Colonic mucosa (tissue), 4 donors: ENCODE results near the gene NECTIN2. TPM values are rescaled to one million over a fixed set of nuclear protein-coding genes. Genes with fewer than 3 reads are reported as not detected.

Experiments
- DNase-seq: peaks from one replicate; pipeline ENCODE4 v3.0.0-alpha.2; 2020
- H3K27ac ChIP-seq: fragments of 200-600 bp; one replicate; pipeline ENCODE4 v1.8.0; 2021
- H3K27me3 ChIP-seq: fragments of 200-600 bp; one replicate; pipeline ENCODE4 v1.8.0; 2021
- H3K36me3 ChIP-seq: fragments of 200-600 bp; one replicate; pipeline ENCODE4 v1.8.0; 2021
- H3K4me1 ChIP-seq: fragments of 200-600 bp; one replicate; pipeline ENCODE4 v1.8.0; 2021; ENCODE audit warnings: mild to moderate bottlenecking
- H3K4me3 ChIP-seq: fragments of 200-600 bp; one replicate; pipeline ENCODE4 v1.8.0; 2021
- H3K9ac ChIP-seq, 2 donors: one replicate each; pipeline ENCODE4 v1.7.0; 2013; ENCODE audit warnings: control low read depth in 2 of 2, low read depth in 2 of 2, low read length in 2 of 2
- H3K9me3 ChIP-seq: fragments of 200-600 bp; one replicate; pipeline ENCODE4 v1.8.0; 2021
- CTCF ChIP-seq: fragments of 200-600 bp; IDR thresholded peaks from one replicate; pipeline ENCODE4 v1.8.0; 2022; ENCODE audit warnings: antibody characterized with exemption, mild to moderate bottlenecking
- intact Hi-C: fragments of 100-400 bp; cut with DNase I; formaldehyde crosslinking; loops from one replicate; pipeline ENCODE4 v1.14.1; 2022
- total RNA-seq, 2 donors: library from RNA; stranded (reverse); fragmentation: NEBNext Ultra II Directional in 1 of 2; extraction: Animal tissue kit (Norgen Biotek cat#: 25700) in 1 of 2; gene quantifications; one replicate each; pipeline ENCODE4 v1.2.1, GENCODE V29; 2021
- donor health status: healthy.
- donor health status: DM: no; HTN: no; CAD: no.
- donor health status: DM: no; HTN: no; CAD: no.

The NECTIN2 gene
- total RNA-seq, 2 donors from 2014 or later: 115 to 121 TPM

- H3K27ac ChIP-seq: no peak overlapping the region
- no peaks in the 10 kb centered on the region for H3K9me3 ChIP-seq
- no peak for DNase-seq
- no peak overlapping the region for H3K9ac ChIP-seq
- H3K4me3 ChIP-seq: no peak overlapping the region
- H3K4me1 ChIP-seq: no peaks in the 10 kb centered on the region
- intact Hi-C loops: no loop called here
- no peaks in the 10 kb centered on the region for H3K27me3 ChIP-seq
- TF ChIP-seq CTCF: no peak
- H3K36me3 ChIP-seq: no peaks in the 10 kb centered on the region
Observed at GRCh38 chr19:44814517-44814916, 31.6 kb upstream of the NECTIN2 start.

- H3K27ac ChIP-seq: no peak overlapping the region
Observed at GRCh38 chr19:44816301-44816700, 29.8 kb upstream of the NECTIN2 start.

GRCh38 chr19:44817725-44818465, 28.2 kb upstream of the NECTIN2 start:
- H3K9me3 ChIP-seq: no peaks in the 10 kb centered on the region
- intact Hi-C loops: no loop called here
- no peak overlapping the region for H3K9ac ChIP-seq
- H3K27me3 ChIP-seq: no peaks in the 10 kb centered on the region
- H3K4me3 ChIP-seq: no peak overlapping the region
- TF ChIP-seq CTCF: no peak
- H3K27ac ChIP-seq: no peak overlapping the region
- no peak for DNase-seq
- no peaks in the 10 kb centered on the region for H3K36me3 ChIP-seq
- no peaks in the 10 kb centered on the region for H3K4me1 ChIP-seq

More at GRCh38 chr19:44816301-44816700, 29.8 kb upstream of the NECTIN2 start:
- H3K27me3 ChIP-seq: no peaks in the 10 kb centered on the region
- intact Hi-C loops: no loop called here
- no peak for DNase-seq
- no peak for TF ChIP-seq CTCF
- H3K9me3 ChIP-seq: no peaks in the 10 kb centered on the region
- no peaks in the 10 kb centered on the region for H3K36me3 ChIP-seq
- no peak overlapping the region for H3K4me3 ChIP-seq
- H3K9ac ChIP-seq: no peak overlapping the region
- no peaks in the 10 kb centered on the region for H3K4me1 ChIP-seq

GRCh38 chr19:44818466-44819031, 27.5 kb upstream of the NECTIN2 start:
- no peak for DNase-seq
- Histone ChIP-seq H3K27me3 (no peaks in the 10 kb centered on the region), H3K36me3 (no peaks in the 10 kb centered on the region), H3K4me3 (no peak overlapping the region), H3K9me3 (no peaks in the 10 kb centered on the region), H3K4me1 (no peaks in the 10 kb centered on the region), H3K9ac (no peak overlapping the region), H3K27ac (no peak overlapping the region)
- no peak for TF ChIP-seq CTCF
- intact Hi-C loops: no loop called here

- intact Hi-C loops: no loop called here
- H3K4me3 ChIP-seq: no peak overlapping the region
- H3K27ac ChIP-seq: no peak overlapping the region
- no peak for DNase-seq
- no peaks in the 10 kb centered on the region for H3K36me3 ChIP-seq
- H3K4me1 ChIP-seq: no peaks in the 10 kb centered on the region
- no peak for TF ChIP-seq CTCF
- H3K9me3 ChIP-seq: no peaks in the 10 kb centered on the region
- no peak overlapping the region for H3K9ac ChIP-seq
- no peaks in the 10 kb centered on the region for H3K27me3 ChIP-seq
Observed at GRCh38 chr19:44819246-44819832, 26.8 kb upstream of the NECTIN2 start.
